ENCODE data around the gene CD207.

CD207 gene

DNA sequence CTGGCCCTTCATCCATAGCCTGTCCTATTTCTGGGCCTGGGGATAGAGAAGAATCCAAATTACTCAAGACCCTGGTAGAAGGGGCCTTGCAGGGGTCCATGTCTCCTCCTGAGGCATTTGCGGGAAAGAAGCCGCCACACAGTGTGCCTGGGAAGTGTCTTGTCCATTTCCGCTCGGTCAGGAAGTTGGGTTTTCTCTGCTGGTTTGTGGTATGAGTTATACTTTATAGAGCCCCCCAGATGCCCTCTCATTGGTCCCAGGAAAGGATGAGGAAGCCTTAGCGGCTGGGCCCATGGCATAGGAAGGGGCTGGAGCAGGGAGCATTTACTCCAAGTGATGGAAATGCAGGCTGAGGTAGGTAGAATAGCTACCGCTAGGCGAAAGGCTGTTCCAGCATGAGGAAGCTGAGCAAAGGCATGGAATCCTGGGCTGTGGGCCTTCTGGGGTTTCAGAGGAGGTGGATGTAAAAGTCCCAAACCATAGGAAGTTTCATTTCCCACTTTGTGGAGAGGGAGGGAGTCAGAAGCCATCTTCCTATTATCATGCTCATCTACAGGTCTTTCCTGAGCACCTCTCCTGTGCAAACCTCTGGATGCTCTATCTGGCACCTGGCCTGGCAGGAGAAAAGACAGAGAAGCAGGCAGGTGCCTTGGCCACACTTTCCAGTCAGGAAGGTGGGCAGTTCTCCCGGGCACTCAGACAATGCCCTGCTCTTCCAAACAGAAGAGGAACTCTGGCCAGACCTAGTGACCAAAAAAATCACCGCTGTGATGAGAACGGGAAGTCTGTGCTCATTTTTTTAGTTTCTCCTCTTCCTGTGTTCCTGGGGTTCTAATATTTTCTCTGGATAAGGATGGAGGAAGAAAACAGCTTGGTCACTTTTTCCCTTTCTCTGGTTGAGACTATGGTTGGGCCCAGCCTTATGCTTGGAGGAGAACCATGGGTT is 2.6 kb upstream of the CD207 start:
- Histone ChIP-seq H3K4me1 (no peaks in the 10 kb centered on the region), H3K27me3 (ENCODE audit: low read depth) (no peaks in the 10 kb centered on the region), H3K9me3 (0 out of 2 replicates have a peak, but pooled peaks cover 2% of the 10 kb centered on the region), H3K4me3 (no peak overlapping the region), H3K36me3 (replicated peaks) (no peaks in the 10 kb centered on the region)
- no peak for DNase-seq (ENCODE audit: low spot score in 2 of 2)
- in situ Hi-C loops (cut with MboI; ENCODE audit: low sequenced_read_pairs), result no loop called here

DNA sequence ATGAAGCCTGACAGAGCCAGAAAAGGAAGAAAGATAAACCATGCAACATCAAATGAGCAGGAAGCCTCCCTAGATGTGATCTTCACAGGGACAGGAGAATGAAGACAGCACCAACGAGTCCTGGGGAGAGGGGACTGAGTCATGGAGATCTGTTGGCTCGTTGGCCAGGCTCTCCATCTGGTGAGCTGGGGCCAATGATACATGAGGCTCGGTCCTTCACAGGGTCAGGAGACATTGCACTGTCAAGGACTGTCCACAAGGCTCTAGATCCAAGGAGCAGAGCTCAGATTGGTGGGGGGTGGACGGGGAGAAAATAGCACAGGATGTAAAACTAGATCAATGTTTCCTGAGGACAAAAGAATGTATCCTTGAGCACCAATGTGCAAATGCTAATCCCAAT is 735 bp downstream of the CD207 start:
- no peak for DNase-seq (ENCODE audit: low spot score in 2 of 2)
- H3K27me3 ChIP-seq (ENCODE audit: low read depth), result no peaks in the 10 kb centered on the region
- no peaks in the 10 kb centered on the region for H3K4me1 ChIP-seq
- no peaks in the 10 kb centered on the region for H3K36me3 ChIP-seq (replicated peaks)
- no peaks in the 10 kb centered on the region for H3K9me3 ChIP-seq
- in situ Hi-C loops (cut with MboI; ENCODE audit: low sequenced_read_pairs), result no loop called here
- no peak overlapping the region for H3K4me3 ChIP-seq

DNA sequence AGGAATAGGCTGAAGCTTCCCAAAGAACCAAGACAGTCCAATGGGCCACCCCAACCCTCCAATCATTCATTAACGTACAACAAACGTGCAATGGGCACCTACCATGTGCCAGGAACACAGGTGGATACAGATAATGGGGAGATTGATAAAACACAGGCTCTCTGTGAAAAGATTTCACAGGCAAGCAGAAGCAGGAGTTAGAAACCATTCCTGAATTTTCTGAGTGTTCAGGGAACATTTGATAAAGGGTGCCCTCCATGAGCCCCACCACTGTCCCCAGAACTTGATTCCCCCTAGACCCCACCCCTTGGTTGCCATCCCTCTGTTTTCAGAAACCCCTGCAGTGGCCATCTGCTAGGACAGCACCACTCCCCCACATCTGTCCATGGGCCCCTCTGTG is 1.5 kb downstream of the CD207 start:
- Histone ChIP-seq H3K4me1 (no peaks in the 10 kb centered on the region), H3K27me3 (ENCODE audit: low read depth) (no peaks in the 10 kb centered on the region), H3K4me3 (no peak overlapping the region), H3K36me3 (replicated peaks) (no peaks in the 10 kb centered on the region), H3K9me3 (no peaks in the 10 kb centered on the region)
- no peak for DNase-seq (ENCODE audit: low spot score in 2 of 2)
- in situ Hi-C loops (cut with MboI; ENCODE audit: low sequenced_read_pairs), result no loop called here

DNA sequence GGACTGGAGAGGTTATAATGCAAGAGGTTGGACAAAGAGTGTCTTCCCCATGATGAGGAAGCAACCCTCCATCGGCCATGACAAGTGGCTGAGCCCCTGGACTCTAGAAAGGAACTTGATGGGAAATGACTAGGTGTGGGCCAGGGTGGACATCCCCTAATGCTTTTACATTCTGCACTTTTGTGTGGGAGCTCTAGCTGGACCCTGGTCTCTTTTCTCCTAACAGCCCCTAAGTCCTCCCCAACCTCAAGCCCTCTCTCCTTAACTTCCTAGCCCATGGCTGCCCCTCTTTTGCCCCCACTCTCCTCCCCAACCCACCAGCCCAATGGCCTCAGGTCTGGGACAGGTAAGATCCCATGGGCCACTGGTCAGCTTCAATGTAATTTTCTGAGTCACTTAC is 2.4 kb downstream of the CD207 start:
- DNase-seq (ENCODE audit: low spot score in 2 of 2), result no peak
- Histone ChIP-seq H3K4me3 (no peak overlapping the region), H3K27me3 (ENCODE audit: low read depth) (no peaks in the 10 kb centered on the region), H3K4me1 (no peaks in the 10 kb centered on the region), H3K36me3 (replicated peaks) (no peaks in the 10 kb centered on the region), H3K9me3 (no peaks in the 10 kb centered on the region)
- in situ Hi-C loops (cut with MboI; ENCODE audit: low sequenced_read_pairs), result no loop called here

DNA sequence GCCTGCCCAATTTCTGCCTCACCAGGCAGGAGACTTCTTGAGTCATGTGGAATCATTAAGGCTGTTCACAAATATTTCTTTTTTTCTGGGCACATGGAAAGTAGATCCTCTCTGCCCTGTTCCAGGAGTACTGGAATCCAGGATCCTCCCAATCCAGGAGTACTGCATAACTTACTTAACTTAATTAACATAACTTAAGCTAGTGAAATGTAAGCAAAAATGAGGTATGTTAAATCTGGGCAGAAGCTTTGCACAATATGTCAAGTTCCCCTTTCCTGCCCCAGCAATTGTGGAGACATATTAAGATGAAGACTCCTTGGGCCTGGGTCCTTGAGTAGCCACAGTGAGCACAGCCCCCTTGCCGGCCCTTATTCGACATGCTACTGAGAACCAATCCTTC is 3.2 kb downstream of the CD207 start:
- no peaks in the 10 kb centered on the region for H3K9me3 ChIP-seq
- no peaks in the 10 kb centered on the region for H3K36me3 ChIP-seq (replicated peaks)
- no peak for DNase-seq (ENCODE audit: low spot score in 2 of 2)
- in situ Hi-C loops (cut with MboI; ENCODE audit: low sequenced_read_pairs), result no loop called here
- H3K4me1 ChIP-seq, result no peaks in the 10 kb centered on the region
- H3K27me3 ChIP-seq (ENCODE audit: low read depth), result no peaks in the 10 kb centered on the region
- H3K4me3 ChIP-seq, result no peak overlapping the region

DNA sequence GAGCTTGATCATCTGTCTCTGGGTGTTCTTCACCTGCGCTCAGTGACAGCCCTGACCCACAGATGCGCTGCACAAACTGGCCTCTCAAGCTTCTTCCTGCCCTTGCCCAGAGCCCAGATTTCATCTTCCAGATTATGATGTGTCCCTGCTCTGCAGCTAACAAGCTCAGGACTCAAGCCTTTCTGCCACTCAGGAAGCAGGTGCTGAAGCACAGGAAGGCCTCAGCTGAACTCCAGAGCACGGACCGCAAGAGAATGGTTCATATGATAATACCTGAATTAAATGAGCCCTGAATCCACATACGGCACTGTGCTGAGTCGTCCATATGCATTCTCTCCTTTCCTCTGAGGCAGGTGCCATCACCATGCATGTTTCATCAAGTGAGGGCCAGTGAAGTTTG is 3.8 kb downstream of the CD207 start:
- H3K4me1 ChIP-seq, result no peaks in the 10 kb centered on the region
- in situ Hi-C loops (cut with MboI; ENCODE audit: low sequenced_read_pairs), result no loop called here
- H3K9me3 ChIP-seq, result no peaks in the 10 kb centered on the region
- H3K4me3 ChIP-seq, result no peak overlapping the region
- DNase-seq (ENCODE audit: low spot score in 2 of 2), result no peak
- no peaks in the 10 kb centered on the region for H3K27me3 ChIP-seq (ENCODE audit: low read depth)
- no peaks in the 10 kb centered on the region for H3K36me3 ChIP-seq (replicated peaks)

DNA sequence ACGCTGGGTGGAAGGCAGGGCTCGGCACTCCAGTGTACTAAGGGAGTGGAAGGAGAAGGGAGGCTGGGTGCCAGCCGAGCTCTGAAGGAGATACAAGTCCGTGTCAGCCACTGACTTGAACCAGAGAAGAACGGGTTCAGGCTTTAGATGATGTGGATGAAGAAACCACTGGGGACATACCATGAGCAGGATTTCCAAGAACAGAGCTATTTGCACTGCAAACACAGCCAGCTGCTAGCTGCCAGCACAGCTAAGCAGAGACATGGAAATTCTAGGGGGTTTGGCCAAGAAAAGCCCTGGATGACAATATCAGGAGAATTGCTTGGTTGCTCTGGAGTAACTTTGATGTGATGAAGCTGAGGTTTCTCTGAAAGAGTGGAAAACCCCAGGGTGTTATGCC is 5.2 kb downstream of the CD207 start:
- no peak for DNase-seq (ENCODE audit: low spot score in 2 of 2)
- in situ Hi-C loops (cut with MboI; ENCODE audit: low sequenced_read_pairs), result no loop called here
- Histone ChIP-seq H3K27me3 (ENCODE audit: low read depth) (no peaks in the 10 kb centered on the region), H3K36me3 (replicated peaks) (no peaks in the 10 kb centered on the region), H3K9me3 (no peaks in the 10 kb centered on the region), H3K4me3 (no peak overlapping the region), H3K4me1 (no peaks in the 10 kb centered on the region)

DNA sequence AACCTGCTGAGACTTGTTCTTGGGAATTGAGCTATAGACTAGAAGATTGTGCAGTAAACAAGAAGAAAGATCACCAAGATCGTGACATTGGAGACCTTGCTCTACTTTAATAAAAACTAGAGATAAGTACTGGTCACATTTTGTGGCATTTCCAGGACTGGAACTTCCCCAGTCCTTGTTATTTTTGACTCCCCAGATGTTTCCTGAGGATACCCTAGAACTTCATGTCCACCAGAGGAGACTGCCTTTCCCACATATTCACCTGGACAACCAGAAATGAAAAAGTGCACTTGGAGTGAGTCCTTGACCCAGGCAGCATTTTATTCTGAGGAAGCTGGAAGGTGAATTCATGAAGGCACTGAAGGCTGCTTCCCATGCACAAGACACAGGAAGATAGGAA is 5.7 kb downstream of the CD207 start:
- Histone ChIP-seq H3K4me3 (no peak overlapping the region), H3K36me3 (replicated peaks) (no peaks in the 10 kb centered on the region), H3K27me3 (ENCODE audit: low read depth) (no peaks in the 10 kb centered on the region), H3K9me3 (no peaks in the 10 kb centered on the region), H3K4me1 (no peaks in the 10 kb centered on the region)
- no peak for DNase-seq (ENCODE audit: low spot score in 2 of 2)
- in situ Hi-C loops (cut with MboI; ENCODE audit: low sequenced_read_pairs), result no loop called here

DNA sequence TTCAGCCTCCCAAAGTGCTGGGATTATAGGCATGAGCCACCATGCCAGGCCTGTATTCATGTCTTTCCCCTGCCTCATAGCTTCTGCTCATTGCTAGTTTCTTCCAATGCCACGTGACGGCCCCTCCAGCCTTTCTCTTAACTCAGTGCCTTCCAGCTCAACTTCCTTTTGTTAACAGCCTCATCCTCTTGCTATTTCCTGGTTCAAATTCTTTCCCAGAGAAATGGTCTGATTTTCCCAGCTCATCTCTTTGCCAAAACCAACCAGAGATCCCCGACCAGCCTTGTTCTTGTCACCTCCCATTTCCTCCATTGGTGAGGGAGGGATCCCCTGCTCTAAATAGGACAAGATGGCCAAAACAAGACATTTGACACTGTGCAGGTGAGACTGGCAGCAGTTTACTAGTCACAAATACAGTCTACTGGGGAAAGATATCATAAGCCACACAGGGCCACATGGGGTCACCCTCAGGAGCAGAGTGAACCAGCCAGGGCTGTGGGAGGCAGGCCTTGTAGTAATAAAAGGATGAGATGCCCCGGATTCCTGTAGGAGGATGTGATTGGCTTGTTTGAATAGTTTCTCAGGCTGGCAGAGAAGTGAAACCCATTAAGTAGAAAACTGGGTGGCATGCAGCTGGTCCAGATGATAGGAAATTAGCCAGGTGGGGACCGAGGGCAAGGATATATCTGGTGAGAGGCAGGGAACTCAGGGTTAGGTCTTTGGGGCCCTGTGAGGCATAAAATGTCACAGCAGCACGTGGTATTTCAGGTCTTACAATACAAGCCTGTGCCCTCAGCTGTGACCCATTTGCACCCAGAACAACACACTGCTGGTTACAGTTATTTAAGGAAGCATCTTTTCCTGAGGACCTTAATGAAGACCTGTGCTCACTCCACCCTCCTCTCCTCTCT is 6.4 kb downstream of the CD207 start:
- in situ Hi-C loops (cut with MboI; ENCODE audit: low sequenced_read_pairs), result no loop called here
- H3K4me3 ChIP-seq, result no peak overlapping the region
- H3K27me3 ChIP-seq (ENCODE audit: low read depth), result no peaks in the 10 kb centered on the region
- no peaks in the 10 kb centered on the region for H3K36me3 ChIP-seq (replicated peaks)
- DNase-seq (ENCODE audit: low spot score in 2 of 2), result no peak
- H3K9me3 ChIP-seq, result no peaks in the 10 kb centered on the region
- no peaks in the 10 kb centered on the region for H3K4me1 ChIP-seq

DNA sequence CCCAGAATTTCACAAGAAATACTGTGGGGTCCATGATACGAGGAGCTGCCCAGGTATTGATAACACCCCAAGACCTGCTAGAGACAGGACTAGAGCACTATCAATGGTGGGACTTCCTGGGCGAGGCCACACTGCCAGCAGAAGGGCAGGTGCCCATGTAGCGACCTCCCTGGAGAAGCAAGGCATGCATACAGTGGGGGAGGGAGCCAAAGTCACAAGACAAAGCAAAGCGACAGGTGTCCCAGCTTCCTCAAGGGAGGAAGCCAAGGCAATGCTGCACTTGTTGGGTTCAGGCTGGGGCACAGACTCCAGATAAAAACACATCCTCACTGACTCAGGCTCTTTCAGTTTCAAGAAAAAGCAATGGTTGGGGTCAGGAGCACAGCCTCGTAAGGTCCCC is 7.5 kb downstream of the CD207 start:
- Histone ChIP-seq H3K4me1 (no peaks in the 10 kb centered on the region), H3K4me3 (no peak overlapping the region), H3K9me3 (no peaks in the 10 kb centered on the region), H3K36me3 (replicated peaks) (no peaks in the 10 kb centered on the region), H3K27me3 (ENCODE audit: low read depth) (no peaks in the 10 kb centered on the region)
- no peak for DNase-seq (ENCODE audit: low spot score in 2 of 2)
- in situ Hi-C loops (cut with MboI; ENCODE audit: low sequenced_read_pairs), result no loop called here

DNA sequence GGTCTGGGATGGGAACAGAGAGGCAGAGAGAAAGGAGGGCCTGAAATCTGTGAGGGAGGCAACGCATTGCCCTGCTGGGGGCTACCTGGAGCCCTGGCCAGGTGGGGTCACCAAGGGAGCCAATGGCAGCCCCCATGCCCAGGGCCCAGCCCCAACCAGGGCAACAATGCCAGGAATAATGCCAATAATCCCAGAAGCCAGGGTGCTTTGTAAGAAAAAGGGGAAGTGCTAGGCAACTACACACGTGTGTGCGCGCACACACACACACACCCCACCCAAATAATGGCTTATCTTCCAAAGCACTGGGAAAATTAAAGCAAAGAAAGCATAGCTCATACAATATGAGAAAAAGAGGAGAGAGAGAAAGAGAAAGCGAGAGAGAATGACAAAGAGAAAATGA is 8.2 kb downstream of the CD207 start:
- Histone ChIP-seq H3K4me3 (no peak overlapping the region), H3K9me3 (no peaks in the 10 kb centered on the region), H3K36me3 (replicated peaks) (no peaks in the 10 kb centered on the region), H3K4me1 (no peaks in the 10 kb centered on the region), H3K27me3 (ENCODE audit: low read depth) (no peaks in the 10 kb centered on the region)
- in situ Hi-C loops (cut with MboI; ENCODE audit: low sequenced_read_pairs), result no loop called here
- DNase-seq (ENCODE audit: low spot score in 2 of 2), result no peak

DNA sequence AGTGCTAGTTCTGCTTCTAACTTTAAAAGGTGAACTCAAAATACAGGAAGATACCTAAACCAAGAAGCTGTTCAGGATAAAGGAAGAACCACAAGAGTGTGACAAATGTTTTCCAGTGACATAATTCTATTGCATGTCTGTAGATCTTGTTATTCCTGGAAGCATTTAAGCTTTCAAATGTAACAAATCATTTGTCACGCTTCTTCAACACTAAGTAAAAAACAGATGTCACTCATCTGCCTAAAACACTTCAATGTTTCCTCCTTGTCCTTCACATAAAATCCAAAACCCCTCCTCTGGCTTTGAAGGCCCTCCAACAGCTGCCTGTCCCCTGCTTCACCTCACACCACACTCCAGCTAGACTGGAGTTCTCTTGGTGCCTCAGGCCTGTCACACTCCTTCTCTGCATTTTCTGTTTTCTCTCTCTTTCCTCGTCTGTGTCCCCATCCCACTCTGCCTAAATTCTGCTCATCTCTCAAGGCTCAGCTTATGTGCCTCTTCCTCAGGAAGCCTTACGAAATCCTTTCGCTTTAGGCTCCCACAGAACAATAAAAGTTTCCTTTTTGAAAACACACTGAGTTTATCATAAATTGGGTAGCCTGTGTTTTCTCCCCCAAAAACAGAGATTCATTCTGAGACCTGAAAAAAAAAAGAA is 8.8 kb downstream of the CD207 start:
- in situ Hi-C loops (cut with MboI; ENCODE audit: low sequenced_read_pairs), result no loop called here
- Histone ChIP-seq H3K4me1 (no peaks in the 10 kb centered on the region), H3K27me3 (ENCODE audit: low read depth) (no peaks in the 10 kb centered on the region), H3K4me3 (no peak overlapping the region), H3K36me3 (replicated peaks) (no peaks in the 10 kb centered on the region), H3K9me3 (no peaks in the 10 kb centered on the region)
- DNase-seq (ENCODE audit: low spot score in 2 of 2), result no peak

DNA sequence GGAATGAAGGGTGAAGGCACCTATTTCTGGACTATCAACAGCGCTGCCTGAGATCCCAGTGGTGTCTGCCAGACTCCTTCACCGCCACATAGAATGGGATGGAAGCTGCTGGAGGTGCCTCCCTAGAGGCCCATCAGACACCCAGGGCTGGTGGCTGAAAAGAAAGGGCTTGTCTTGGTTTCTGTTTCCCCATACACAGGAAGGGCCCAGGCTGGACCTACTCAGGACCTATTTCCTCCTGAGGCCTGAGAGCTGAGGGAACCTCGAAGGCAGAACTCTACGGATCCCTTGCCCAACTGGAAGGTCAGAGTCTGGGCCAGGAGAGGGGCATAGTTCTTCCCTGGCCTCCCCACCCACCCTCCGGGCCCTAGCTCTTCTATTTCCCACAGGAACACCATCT is 12.4 kb downstream of the CD207 start:
- no peak overlapping the region for H3K4me3 ChIP-seq
- H3K27me3 ChIP-seq (ENCODE audit: low read depth), result no peaks in the 10 kb centered on the region
- no peaks in the 10 kb centered on the region for H3K9me3 ChIP-seq
- in situ Hi-C loops (cut with MboI; ENCODE audit: low sequenced_read_pairs), result no loop called here
- no peaks in the 10 kb centered on the region for H3K36me3 ChIP-seq (replicated peaks)
- DNase-seq (ENCODE audit: low spot score in 2 of 2), result no peak
- H3K4me1 ChIP-seq, result no peaks in the 10 kb centered on the region; the same call in 1 of the 2 replicates

DNA sequence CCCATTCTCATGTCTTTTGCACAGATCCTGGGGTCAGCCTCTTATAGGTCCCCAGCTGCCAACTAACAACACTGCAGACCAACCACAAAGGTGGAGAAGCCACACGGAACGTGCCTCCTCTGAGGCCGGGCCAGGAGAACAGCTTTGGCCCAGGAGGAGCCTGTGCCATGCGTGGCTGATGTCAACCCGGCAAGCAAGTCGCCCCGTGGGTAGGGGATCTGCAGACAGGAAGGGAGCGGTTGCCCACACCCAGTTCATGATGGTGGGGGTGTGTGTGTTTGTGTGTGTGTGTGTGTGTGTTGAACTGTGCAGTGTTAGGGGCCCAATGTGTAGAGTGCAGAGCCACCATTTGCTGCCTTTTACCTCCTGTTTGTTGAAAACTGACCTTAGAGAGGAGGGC is 12.8 kb downstream of the CD207 start:
- Histone ChIP-seq H3K27me3 (ENCODE audit: low read depth) (no peaks in the 10 kb centered on the region), H3K4me3 (no peak overlapping the region), H3K4me1 (no peaks in the 10 kb centered on the region; the same call in 1 of the 2 replicates), H3K36me3 (replicated peaks) (no peaks in the 10 kb centered on the region), H3K9me3 (no peaks in the 10 kb centered on the region)
- DNase-seq (ENCODE audit: low spot score in 2 of 2), result no peak
- in situ Hi-C loops (cut with MboI; ENCODE audit: low sequenced_read_pairs), result no loop called here
